Right lung (tissue), 5 donors: ENCODE measurements around the gene BABAM2. TPM values are rescaled to one million over a fixed set of nuclear protein-coding genes. Genes with fewer than 3 reads are reported as not detected.
"Not testable (repeated sequence)": the region's sequence is repeated elsewhere in the genome, so short reads cannot be mapped to it uniquely, and the experiment has no call there.

Experiments
- DNase-seq, 2 donors: peaks; one replicate each; pipeline ENCODE4 v3.0.0-alpha.2; 2013
- polyA plus RNA-seq, 5 donors: library from polyadenylated mRNA; unstranded; fragments of 120-200 nt; gene quantifications; one replicate each; pipeline versions ENCODE4 v1.2.1 to v1.2.3, GENCODE V29; 2013; ENCODE audit warnings: inconsistent platforms in 1 of 5, low replicate concordance in 1 of 5; ENCODE audit not compliant: insufficient read length in 5 of 5, insufficient read depth in 1 of 5

Gene BABAM2
- polyA plus RNA-seq, 5 donors: 26.9 to 29.0 (median 27.3) TPM

DNA sequence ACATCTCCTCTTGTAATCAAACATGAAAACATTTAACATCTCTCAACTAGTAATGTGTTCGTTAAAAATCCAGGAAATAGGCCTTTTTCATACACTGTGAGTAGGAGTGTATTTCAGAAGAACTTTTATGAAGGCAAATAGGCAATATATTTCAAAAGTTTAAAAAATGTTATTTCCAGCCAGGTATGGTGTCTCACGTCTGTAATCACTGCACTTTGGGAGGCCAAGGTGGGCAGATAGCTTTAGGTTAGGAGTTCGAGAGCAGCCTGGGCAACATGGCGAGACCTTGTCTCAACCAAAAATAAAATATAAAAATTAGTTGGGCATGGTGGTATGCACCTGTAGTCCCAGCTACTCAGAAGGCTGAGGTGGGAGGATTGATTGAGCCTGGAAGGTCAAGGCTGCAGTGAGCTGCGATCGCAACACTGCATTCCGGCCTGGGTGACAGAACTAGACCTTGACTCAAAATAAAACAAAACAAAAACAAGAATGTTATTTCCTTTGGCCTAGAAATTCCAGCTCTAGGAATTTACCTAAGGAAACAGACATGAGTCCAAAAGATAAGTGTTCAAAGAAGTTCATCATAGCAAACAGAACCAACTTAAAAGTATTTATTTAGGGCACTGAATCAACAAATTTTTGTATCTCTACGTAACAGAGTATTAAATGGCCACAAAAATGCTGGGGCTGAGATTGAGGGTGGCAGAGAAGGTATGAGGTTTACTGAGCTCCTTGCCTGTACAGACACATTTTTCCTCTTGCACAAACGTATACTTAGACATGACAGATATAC, 15.2 kb upstream of the BABAM2 start:
- DNase-seq: no peak

DNA sequence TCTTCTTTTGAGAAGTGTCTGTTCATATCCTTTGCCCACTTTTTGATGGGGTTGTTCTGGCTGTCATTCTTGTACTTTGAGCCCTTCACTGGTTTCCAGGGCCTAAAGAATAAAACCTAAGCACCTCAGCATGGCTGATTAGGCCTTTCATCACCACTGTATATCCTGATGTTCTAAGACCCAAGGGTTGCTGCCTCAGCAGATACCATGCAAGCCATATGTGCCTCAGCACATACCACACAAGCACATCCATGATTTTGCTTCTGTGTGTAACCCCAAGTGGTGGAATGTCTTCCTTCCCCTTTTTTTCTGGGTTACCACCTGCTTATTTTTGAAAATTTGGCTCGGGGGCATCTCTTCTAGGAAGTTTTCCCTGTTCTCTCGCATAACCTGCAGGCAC, 11.7 kb upstream of the BABAM2 start:
- DNase-seq: no peak

DNA sequence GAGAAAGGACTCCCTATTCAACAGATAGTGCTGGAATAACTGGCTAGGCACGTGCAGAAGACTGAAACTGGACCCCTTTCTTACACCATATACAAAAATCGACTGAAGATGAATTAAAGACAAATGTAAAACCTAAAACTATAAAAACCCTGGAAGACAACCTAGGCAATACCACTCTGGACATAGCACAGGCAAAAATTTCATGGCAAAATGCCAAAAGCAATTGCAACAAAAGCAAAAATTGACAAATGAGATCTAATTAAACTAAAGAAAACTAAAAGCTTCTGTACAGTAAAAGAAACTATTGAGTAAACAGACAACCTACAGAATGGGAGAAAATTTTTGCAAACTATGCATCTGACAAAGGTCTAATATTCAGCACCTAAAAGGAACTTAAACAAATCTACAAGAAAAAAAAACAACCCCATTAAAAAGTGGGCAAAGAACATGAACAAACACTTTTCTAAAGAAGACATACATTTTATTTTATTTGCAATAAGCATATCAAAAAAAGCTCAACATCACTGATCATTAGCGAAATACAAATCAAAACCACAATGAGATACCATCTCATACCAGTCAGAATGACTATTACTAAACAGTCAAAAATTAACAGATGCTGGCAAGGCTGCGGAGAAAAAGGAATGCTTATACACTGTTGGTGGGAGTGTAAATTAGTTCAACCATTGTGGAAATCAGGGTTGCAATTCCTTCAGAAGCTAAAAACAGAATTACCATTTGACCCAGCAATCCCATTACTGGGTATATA, 8.5 kb upstream of the BABAM2 start:
- not testable (repeated sequence) for DNase-seq

DNA sequence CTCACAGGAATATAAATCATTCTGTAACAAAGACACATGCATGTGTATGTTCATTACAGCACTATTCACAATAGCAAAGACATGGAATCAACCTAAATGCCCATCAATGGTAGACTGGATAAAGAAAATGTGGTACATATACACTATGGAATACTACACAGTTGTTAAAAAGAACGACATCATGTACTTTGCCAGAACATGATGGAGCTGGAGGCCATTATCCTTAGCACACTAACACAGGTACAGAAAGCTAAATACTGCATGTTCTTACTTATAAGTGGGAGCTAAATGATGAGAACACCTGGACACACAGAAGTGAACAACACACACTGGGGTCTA, 8.0 kb upstream of the BABAM2 start:
- DNase-seq: not testable (repeated sequence)

DNA sequence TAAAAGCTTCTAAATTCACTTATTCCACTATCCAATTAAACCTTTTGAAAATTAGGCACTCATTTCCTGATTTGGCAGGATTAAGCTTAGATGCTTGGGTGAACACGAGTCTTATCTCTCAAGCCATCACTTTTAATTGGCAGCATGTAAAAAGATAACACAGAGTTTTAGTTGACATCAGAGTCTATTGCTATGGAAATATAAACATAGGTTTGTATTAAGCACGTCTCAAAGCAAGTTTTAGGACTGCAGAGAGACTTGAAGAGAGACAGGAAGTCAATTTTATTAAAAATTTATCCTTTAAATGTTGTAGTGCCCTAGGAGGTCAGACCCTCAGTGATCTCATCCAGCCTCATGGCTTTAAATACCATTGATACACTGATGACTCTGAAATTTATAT, 5.9 kb upstream of the BABAM2 start:
- no peak for DNase-seq

DNA sequence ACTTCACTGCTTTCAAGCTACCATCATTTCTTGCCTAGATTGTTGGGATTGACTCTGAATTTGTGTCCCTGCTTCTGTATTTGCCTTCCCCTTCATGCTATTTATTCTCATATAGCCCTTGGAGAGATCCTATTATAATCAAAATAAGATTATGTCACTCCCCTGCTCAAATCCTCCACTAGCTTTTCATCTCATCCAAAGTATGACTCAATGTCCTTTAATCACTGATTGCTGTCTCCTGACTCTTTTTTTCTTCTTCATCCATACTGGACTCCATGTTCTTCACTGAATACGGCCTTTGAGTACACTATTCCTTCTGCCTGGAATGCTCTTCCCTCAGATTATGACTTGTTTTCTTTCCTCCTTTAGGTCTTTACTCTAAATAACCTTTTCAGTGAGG, 5.3 kb upstream of the BABAM2 start:
- no peak for DNase-seq

DNA sequence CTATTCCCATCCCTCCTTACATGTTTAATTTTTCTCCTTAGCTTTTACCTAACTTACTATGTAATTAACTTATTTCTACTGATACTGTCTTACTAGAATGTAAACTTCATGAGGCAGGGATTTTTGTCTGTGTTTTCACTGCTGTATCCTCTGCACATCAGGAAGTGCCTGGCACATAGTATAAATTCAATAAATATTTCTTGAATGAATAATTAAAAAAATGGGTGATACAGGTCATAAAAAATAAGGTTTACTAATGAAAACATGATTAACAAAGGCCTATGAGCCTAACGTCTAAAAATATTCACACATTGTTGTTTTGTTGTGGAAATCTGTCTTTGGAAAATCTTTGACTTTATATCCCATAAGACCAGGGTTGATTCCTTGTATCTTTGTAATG, 4.9 kb upstream of the BABAM2 start:
- DNase-seq: no peak

DNA sequence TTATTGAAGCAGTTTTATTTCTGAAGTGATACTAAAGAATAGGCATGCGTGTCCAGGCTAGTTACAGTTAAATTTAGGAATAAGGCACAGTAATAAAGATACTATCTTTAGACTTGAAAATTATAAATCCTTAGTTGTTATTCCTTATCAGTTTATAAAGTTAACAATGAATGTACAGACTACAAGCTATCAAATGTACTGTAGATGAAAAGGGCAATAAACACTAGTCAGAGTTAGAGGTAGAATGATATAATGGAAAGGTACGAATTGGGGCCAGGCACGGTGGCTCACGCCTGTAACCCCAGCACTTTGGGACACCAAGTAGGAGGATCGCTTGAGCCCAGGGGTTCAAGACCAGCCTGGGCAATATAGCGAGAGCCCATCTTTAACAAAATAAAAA, 4.2 kb upstream of the BABAM2 start:
- DNase-seq: no peak

DNA sequence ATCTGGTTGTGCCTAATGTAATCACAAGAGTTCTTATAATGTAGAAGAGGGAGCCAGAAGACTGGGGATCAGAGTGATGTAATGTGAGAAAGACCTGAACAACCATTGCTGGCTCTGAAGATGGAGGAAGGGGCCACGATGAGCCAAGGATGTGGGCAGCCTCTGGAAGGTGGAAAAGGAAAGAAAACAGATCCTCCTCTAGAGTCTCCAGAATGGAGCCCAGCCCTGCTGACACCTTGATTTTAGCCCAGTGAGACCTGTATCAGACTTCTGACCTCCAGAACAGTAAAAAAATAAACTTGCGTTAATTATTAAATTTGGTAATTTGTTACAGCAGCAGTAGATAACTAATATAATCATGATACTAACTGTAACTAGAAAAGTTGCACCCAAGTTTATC, 3.4 kb upstream of the BABAM2 start:
- no peak for DNase-seq

DNA sequence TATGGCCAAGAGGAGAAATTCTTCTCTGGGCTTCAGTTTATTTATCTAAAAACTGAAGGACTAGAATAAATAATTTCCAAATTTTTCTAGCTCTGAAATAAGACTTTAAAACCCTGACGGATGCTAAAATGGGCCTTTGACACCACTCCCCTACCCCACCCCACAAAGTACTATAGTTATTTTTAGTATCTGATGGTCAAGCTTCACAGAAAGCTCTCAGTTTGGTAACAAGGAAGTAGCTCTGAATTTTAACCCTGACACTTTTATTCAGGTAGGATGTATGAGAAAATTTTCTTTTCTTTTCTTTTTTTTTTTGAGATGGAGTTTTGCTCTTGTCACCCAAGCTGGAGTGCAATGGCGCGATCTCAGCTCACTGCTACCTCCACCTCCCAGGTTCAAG, 2.7 kb upstream of the BABAM2 start:
- DNase-seq: no peak

DNA sequence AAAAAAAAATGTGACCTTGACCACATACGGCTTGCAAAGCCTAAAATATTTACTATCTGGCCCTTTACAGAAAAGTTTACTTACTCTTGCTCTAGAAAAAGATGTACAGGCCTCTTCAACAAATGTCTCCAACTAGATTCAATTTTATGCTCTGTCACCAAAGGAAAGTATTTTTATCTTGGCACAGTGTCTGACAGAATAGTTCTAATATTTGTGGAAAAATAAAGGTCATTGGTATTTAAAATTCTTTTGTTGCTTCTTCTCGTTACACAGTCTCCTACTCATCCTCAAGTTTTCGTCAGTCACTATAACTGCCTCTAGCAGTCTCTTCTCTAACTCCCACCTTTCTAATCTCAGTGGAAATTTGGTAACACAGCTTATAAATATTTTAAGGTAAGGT, 1.7 kb upstream of the BABAM2 start:
- DNase-seq: no peak

DNA sequence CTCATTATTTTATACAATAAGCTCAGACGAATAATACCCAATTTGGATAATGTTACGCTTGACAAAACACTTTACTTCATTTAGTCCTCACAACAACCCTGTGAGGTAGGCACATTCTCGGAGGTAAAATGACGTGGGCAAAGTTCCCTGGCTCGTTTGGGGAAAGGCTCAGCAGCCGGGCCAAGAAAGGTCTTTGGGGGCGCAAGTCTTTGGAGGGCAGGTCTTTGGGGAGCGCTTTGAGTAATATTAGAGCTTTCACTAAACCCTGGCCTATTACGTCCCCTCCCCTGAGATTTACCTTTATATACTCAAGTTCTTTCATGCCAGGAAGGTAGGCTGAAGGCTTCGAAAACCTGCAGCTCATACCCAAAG, 769 bp upstream of the BABAM2 start:
- DNase-seq: no peak

DNA sequence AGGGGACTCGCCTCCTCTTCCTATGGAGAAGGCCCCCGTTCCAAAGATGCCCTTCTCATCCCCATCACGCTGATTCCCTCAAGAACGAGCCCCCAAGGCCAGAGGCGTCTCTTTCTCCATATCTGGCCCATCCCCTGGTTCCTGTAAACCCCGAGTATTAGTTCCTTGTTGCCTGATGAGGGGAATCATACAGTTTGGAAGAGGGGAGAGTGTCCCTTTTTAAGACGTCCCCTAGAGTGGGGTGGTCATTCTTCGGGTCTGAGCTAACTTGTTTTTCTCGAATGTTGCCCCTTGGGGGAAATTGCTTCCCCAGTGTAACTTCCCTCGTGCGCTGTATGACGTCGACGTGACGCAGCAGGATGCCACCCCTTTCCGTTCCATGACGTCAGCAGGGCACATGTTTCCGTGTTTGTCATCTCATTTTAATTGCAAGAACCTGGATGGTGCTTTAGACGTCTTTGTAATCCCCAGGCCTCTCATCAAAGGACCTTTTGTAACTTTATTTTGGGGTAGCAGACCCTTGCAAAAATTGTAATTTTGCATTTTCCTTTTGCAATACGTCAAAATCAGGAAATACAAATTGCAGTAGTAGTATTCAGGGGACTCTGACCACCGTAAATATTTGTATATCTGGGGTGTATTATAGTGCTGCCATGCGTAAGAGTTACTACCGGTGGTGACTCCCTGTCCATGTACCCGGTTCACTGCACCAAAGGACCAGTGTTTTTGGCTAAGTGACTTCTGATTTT, 569 bp downstream of the BABAM2 start:
- peak; percentile 65 to 74 for DNase-seq

DNA sequence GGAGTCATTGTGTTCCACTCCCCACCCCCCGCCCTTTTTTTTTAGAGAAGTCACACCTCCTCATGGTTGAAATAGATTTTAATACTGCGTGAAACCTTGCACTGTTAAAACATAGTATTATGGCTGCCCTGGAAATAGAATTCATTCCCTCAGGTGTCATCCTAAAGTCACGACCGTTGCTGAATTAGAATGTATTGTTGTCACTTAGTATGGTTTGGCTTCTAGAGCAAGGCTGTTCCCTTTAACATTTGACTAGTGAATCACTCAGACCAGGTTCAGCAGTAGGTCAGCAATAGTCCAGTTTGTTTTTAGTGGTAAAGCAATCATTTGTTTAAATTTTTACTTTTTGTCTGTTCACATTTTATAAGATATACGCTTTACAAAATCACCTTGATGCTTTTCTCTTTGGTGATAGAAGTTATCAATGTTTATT, 1.2 kb downstream of the BABAM2 start:
- DNase-seq: no peak

DNA sequence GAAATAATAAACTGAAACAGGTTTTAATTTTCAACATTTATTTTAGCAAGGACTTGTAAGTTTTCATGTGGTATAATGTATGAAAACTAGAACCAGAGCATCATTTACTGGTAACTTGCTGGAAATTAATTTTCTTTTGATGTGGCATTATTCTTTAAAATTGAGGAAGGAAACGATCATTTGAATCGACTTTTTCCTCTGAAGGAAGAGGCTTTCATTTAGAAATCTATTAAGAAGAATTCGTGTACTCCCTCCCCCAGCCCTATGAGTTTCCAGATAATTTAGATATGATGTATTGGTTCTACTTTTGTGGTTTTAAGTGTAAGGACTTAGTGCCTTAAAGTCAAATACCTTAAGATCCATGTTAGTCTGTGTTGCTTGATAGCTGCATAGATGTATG, 2.5 kb downstream of the BABAM2 start:
- no peak for DNase-seq

DNA sequence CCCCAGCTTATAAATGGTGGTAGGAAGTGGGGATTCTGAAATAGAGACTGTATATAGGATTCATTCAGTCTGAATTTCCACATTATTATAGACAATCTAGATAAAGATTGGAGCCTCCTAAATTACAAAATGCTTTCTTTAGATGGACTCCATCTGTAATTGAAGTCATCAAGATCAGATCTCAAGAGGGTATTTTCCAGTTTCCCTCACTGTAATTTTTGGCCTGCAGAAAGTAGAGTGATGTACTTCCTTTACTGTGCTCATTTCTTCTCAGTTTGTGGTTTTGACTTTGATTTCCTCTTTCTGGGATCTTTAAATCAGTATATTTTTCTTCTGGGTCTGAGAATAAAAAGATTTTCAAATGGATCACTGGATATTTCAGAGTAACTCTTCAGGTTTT, 7.2 kb downstream of the BABAM2 start:
- no peak for DNase-seq

DNA sequence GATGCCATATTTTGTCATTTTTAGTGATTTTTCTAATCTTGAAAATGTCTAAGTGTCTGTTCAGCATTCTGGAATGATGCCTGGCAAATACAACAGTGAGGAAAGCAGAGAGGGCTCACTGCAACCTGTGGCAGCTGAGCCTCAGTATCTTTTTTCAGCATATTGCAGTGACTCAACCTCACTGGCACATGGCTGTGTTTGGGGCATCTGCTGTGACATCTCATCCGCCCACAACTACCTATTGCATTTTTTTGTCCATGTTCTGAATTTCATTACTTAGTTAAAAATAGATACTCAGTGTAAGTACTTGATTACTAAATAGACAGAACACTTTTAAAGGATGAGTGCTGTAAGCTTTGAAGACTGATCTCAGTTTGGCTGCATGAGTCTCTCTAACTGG, 10.7 kb downstream of the BABAM2 start:
- DNase-seq: no peak

DNA sequence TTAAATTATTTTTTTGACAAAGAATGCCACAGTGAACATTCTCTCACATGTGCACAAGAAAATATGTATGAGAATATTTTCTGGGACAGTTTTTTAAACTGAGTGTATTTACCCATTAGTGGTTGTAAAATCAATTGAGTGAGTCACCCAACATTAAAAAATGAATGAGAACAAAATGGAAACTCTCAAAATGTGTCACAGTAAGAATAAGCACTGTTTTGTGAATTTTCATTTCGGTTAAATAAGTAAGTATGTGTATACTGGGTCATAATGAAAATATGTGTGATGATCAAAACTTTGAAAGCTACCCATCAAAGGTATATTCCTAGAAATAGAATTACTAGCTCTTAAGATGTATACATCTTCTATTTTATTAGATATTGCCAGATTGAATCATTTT, 11.6 kb downstream of the BABAM2 start:
- DNase-seq: no peak

DNA sequence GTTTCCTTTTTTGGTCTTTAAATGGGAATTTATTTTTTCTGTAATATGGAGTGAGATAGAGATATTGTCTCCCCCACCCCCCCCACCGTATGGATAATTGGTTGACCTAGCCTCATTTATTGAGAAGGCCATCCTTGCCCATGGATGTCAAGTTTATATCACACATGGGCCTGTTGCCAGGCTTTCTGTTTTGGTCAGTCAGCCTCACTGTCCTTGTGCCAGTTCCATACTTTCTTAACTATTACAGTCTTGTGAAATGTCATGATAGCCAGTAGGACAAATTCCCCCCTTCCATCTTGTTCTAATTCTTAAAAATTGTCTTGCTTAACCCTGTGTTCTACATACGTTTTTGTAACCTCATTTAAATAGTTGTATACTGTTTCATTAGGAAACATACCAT, 12.5 kb downstream of the BABAM2 start:
- peak in 1 of 2 donors; percentile 6 for DNase-seq

DNA sequence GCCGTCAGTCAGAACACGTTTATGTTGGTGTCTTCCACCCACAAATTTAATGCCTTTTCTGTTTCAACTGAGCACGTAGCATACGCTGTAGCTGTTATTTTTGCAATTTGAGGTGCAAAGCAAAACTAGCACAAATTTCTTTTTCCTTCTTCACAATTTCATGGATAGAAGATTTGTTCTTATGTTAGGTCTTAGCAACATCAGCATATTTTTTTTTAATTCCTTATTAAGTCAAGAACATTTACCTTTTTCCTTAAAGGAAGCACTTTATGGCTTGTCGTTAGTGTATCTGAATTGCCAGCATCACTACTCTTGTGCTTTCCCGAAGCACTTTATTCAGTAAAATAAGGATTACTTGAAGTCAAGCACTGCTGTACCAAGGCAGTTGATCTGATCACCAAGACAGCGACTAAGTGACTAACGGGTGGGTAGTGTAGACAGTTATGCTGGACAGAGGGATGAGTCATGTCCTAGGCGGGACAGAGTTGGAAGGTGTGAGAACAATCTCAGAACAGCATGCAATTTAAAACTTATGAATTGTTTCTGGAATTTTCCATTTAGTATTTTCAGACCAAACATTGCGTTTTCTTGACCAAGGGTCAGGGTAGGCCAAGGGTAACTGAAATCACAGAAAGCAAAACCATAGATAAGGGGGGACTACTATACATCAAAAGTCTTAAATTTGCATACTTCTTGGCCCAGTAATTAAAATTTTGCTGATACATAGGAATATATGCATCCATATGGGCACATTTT, 13.3 kb downstream of the BABAM2 start:
- DNase-seq: no peak

DNA sequence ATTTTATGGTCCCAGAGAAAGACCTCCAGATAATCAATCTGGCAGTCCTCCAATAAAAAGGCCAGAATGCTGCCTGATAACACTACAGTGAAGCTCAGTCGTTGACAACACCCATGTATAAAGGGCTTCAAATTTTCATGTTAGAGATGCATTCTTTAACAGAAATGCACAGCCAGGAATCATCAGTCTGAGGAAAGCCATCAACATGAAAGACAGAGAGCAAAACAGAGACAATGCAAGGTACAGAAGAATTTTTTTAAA, 13.8 kb downstream of the BABAM2 start:
- no peak for DNase-seq

DNA sequence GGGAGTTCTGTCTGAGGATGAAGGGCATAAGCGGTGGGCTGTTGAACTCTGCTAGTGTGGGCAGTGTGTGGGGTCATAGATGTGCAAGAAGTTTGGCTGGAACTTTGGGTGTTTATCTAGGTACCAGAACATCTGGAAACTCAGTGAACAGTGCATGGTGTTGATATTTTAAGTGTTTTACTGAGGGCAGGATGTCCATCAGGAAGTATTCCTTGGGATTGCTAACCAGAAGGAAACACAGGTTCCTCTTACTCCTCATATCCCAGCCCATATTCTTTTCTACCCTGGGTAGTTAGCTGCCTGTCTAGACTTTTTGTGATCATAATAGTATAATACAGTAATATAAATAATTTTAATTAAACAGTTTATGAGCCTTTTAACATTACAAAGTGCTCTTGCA, 15.5 kb downstream of the BABAM2 start:
- no peak for DNase-seq
